IMR-90 (cell line): ENCODE data around the gene ZNF236. TPM values are rescaled to one million over a fixed set of nuclear protein-coding genes. Genes with fewer than 3 reads are reported as not detected.

ENCODE experiments used
- ATAC-seq: fragments of 200-7000 bp; cut with Tn5 transposase; 2 replicates; pipeline ENCODE4 v1.9.1; 2020; ENCODE audit warnings: low read depth, mild to moderate bottlenecking, moderate library complexity
- BruUV-seq: library from RNA; stranded (reverse); fragments of 400-500 nt; replicated peaks from 2 replicates; lab custom pipeline; 2021; lab: Mats Ljungman, UMichigan
- CTCF ChIA-PET: fragments of 300-600 bp; formaldehyde crosslinking; extraction: SDS; loops from one replicate; lab custom pipeline; 2021; ENCODE audit warnings: antibody characterized with exemption; lab: Yijun Ruan, JAX
- POLR2A ChIA-PET: fragments of 300-600 bp; sonication (Branson Sonifier 250); formaldehyde crosslinking; loops from one replicate; lab custom pipeline; 2022; ENCODE audit warnings: antibody characterized with exemption; ENCODE audit not compliant: unreplicated experiment; lab: Charles Lee
- DNase-seq: peaks from one replicate; pipeline ENCODE4 v3.0.0; 2013
- H2AFZ ChIP-seq: replicated peaks from 2 replicates; pipeline ENCODE3; 2013; ENCODE audit warnings: low read length, mild to moderate bottlenecking; ENCODE audit not compliant: poor library complexity
- H2AK5ac ChIP-seq: 2 replicates; pipeline ENCODE4 v1.6.1; 2013; ENCODE audit warnings: low read depth, low read length, inconsistent platforms
- H2AK9ac ChIP-seq: replicated peaks from 2 replicates; pipeline ENCODE3; 2013; ENCODE audit warnings: mild to moderate bottlenecking, low read depth, low read length, moderate library complexity; ENCODE audit not compliant: poor library complexity
- H2BK120ac ChIP-seq: 2 replicates; pipeline ENCODE4 v1.6.1; 2013; ENCODE audit warnings: low read depth, low read length, inconsistent platforms
- H2BK15ac ChIP-seq: 3 replicates; pipeline ENCODE4 v1.6.1; 2013; ENCODE audit warnings: low read depth, low read length, inconsistent platforms
- H2BK20ac ChIP-seq: 2 replicates; pipeline ENCODE4 v1.6.1; 2013; ENCODE audit warnings: low read depth, mild to moderate bottlenecking, inconsistent platforms, low read length, moderate library complexity
- H2BK5ac ChIP-seq: 2 replicates; pipeline ENCODE4 v1.6.1; 2013; ENCODE audit warnings: mild to moderate bottlenecking, low read depth, low read length, inconsistent platforms; ENCODE audit not compliant: poor library complexity, severe bottlenecking
- H3K14ac ChIP-seq: replicated peaks from 2 replicates; pipeline ENCODE4 v1.6.1; 2013; ENCODE audit warnings: low read depth, low read length, inconsistent platforms
- H3K18ac ChIP-seq: 2 replicates; pipeline ENCODE4 v1.6.1; 2013; ENCODE audit warnings: low read depth, low read length, control low read depth
- H3K23ac ChIP-seq: 2 replicates; pipeline ENCODE4 v1.6.1; 2013; ENCODE audit warnings: low read depth, low read length, inconsistent platforms
- H3K27ac ChIP-seq: 2 replicates; pipeline ENCODE4 v1.5.1; 2013; ENCODE audit warnings: mild to moderate bottlenecking, control low read depth, low read length; ENCODE audit not compliant: insufficient read depth
- H3K27me3 ChIP-seq: 2 replicates; pipeline ENCODE4 v1.6.1; 2013; ENCODE audit warnings: low read length; ENCODE audit not compliant: control insufficient read depth, insufficient read depth
- H3K36me3 ChIP-seq: 2 replicates; pipeline ENCODE4 v1.6.1; 2013; ENCODE audit warnings: low read length, mixed read lengths; ENCODE audit not compliant: control insufficient read depth, insufficient read depth
- H3K4ac ChIP-seq: 2 replicates; pipeline ENCODE4 v1.6.1; 2013; ENCODE audit warnings: low read depth, low read length, inconsistent platforms
- H3K4me1 ChIP-seq: 2 replicates; pipeline ENCODE4 v1.6.1; 2013; ENCODE audit warnings: low read length, mixed read lengths; ENCODE audit not compliant: control insufficient read depth, insufficient read depth
- H3K4me2 ChIP-seq: 2 replicates; pipeline ENCODE4 v1.6.1; 2013; ENCODE audit warnings: low read depth, mild to moderate bottlenecking, control low read depth, low read length, moderate library complexity
- H3K4me3 ChIP-seq: 2 replicates; pipeline ENCODE4 v1.5.1; 2013; ENCODE audit warnings: low read depth, mild to moderate bottlenecking, control low read depth, low read length, moderate library complexity; ENCODE audit not compliant: insufficient read depth
- H3K56ac ChIP-seq: 2 replicates; pipeline ENCODE4 v1.6.1; 2013; ENCODE audit warnings: low read length, inconsistent platforms; ENCODE audit not compliant: insufficient read depth; ENCODE audit errors: extremely low read depth
- H3K79me1 ChIP-seq, 2 experiments: 2 replicates each; pipeline ENCODE4 v1.6.1; 2013; ENCODE audit warnings: low read length in 2 of 2, inconsistent platforms in 1 of 2, low read depth in 1 of 2
- H3K9ac ChIP-seq: 2 replicates; pipeline ENCODE4 v1.6.1; 2013; ENCODE audit warnings: low read depth, low read length, control low read depth
- H3K9me1 ChIP-seq: 2 replicates; pipeline ENCODE4 v1.6.1; 2013; ENCODE audit warnings: low read length, inconsistent platforms; ENCODE audit not compliant: insufficient read depth
- H3K9me3 ChIP-seq: 2 replicates; pipeline ENCODE4 v1.6.1; 2013; ENCODE audit warnings: low read length; ENCODE audit not compliant: control insufficient read depth, insufficient read depth
- H4K20me1 ChIP-seq: 2 replicates; pipeline ENCODE4 v1.6.1; 2013; ENCODE audit warnings: low read length, inconsistent platforms; ENCODE audit not compliant: insufficient read depth
- H4K5ac ChIP-seq: 2 replicates; pipeline ENCODE4 v1.6.1; 2013; ENCODE audit warnings: mild to moderate bottlenecking, low read depth, low read length, control low read depth
- H4K8ac ChIP-seq, 2 experiments: 2 replicates each; pipeline ENCODE4 v1.6.1; 2013; ENCODE audit warnings: low read depth in 2 of 2, low read length in 2 of 2, control low read depth in 1 of 2, inconsistent platforms in 1 of 2
- H4K91ac ChIP-seq: 2 replicates; pipeline ENCODE4 v1.6.1; 2013; ENCODE audit warnings: low read depth, low read length, inconsistent platforms; ENCODE audit not compliant: insufficient read depth
- BHLHE40 ChIP-seq: fragments of 150-350 bp; IDR thresholded peaks from 2 replicates; pipeline ENCODE4 v1.6.1; 2016; ENCODE audit warnings: mild to moderate bottlenecking, low read depth, low read length
- CEBPB ChIP-seq: IDR thresholded peaks from 2 replicates; pipeline ENCODE4 v1.6.1; 2012; ENCODE audit warnings: low read depth, low read length, improper control_type of control experiment
- CHD1 ChIP-seq: IDR thresholded peaks from 2 replicates; pipeline ENCODE4 v1.6.1; 2012; ENCODE audit warnings: low read depth, low read length, improper control_type of control experiment
- FOS ChIP-seq: fragments of 150-350 bp; IDR thresholded peaks from 2 replicates; pipeline ENCODE4 v1.6.1; 2016; ENCODE audit warnings: low read depth, low read length
- MAFK ChIP-seq: IDR thresholded peaks from 2 replicates; pipeline ENCODE4 v1.6.1; 2012; ENCODE audit warnings: low read depth, low read length, improper control_type of control experiment
- MXI1 ChIP-seq: IDR thresholded peaks from 2 replicates; pipeline ENCODE4 v1.6.1; 2012; ENCODE audit warnings: low read depth, mild to moderate bottlenecking, low read length, moderate library complexity, borderline replicate concordance
- NFE2L2 ChIP-seq: fragments of 150-350 bp; IDR thresholded peaks from 2 replicates; pipeline ENCODE4 v1.6.1; 2016; ENCODE audit warnings: low read depth, mild to moderate bottlenecking, low read length
- POLR2A ChIP-seq: IDR thresholded peaks from 2 replicates; pipeline ENCODE4 v1.6.1; 2012; ENCODE audit warnings: mild to moderate bottlenecking, low read depth, low read length
- RAD21 ChIP-seq: IDR thresholded peaks from 2 replicates; pipeline ENCODE4 v1.6.1; 2012; ENCODE audit warnings: low read length, improper control_type of control experiment
- RCOR1 ChIP-seq: IDR thresholded peaks from 2 replicates; pipeline ENCODE4 v1.6.1; 2012; ENCODE audit warnings: mild to moderate bottlenecking, low read length, improper control_type of control experiment; ENCODE audit not compliant: insufficient replicate concordance
- RFX5 ChIP-seq: IDR thresholded peaks from 2 replicates; pipeline ENCODE4 v1.8.0; 2012; ENCODE audit warnings: low read depth, mild to moderate bottlenecking, low read length, moderate library complexity
- SMC3 ChIP-seq: fragments of 150-350 bp; IDR thresholded peaks from 2 replicates; pipeline ENCODE4 v1.6.1; 2016; ENCODE audit warnings: low read depth, mild to moderate bottlenecking, antibody characterized with exemption, low read length, moderate library complexity
- dilution Hi-C: fragments of 300-500 bp; cut with HindIII; formaldehyde crosslinking; loops from one replicate; pipeline ENCODE4 v1.14.3; 2018; ENCODE audit warnings: low sequenced_read_pairs; ENCODE audit not compliant: unreplicated experiment
- in situ Hi-C: fragments of 300-500 bp; cut with MboI; formaldehyde crosslinking; loops from 3 replicates; pipeline ENCODE4 v1.14.3; 2019; ENCODE audit warnings: low sequenced_read_pairs, inconsistent platforms, mixed read lengths
- intact Hi-C: fragments of 100-400 bp; cut with micrococcal nuclease; formaldehyde crosslinking; loops from 2 replicates; pipeline ENCODE4 v1.10.0; 2022
- polyA plus RNA-seq, 3 experiments: library from polyadenylated mRNA; depleted of rRNA; stranded (reverse); fragments of >200 nt; gene quantifications; 2 replicates each; pipeline ENCODE4 v1.2.3, GENCODE V29; 2012; ENCODE audit warnings: low replicate concordance in 1 of 3
- total RNA-seq: library from RNA; depleted of rRNA; stranded (reverse); fragments of >200 nt; gene quantifications from 2 replicates; pipeline ENCODE4 v1.2.3, GENCODE V29; 2012
- TF ChIP-seq, protein P1 (sequence below): fragments of 150-350 bp; IDR thresholded peaks from 2 replicates; pipeline ENCODE4 v1.6.1; 2017; ENCODE audit warnings: mild to moderate bottlenecking, antibody characterized with exemption, low read length, low read depth
- TF ChIP-seq, protein P2 (sequence below): conservative IDR thresholded peaks from 2 replicates; pipeline ENCODE4 v1.5.1; 2012; ENCODE audit warnings: mild to moderate bottlenecking, low read depth, low read length, improper control_type of control experiment
- TF ChIP-seq, protein P3 (sequence below): fragments of 150-350 bp; IDR thresholded peaks from 2 replicates; pipeline ENCODE4 v1.6.1; 2016; ENCODE audit warnings: low read depth, mild to moderate bottlenecking, low read length, moderate library complexity, borderline replicate concordance

ZNF236 gene
- total and polyA plus RNA-seq, 2 of the 4 experiments (the other 2 are of a cell fraction): 3.6 to 9.7 TPM

DNA sequence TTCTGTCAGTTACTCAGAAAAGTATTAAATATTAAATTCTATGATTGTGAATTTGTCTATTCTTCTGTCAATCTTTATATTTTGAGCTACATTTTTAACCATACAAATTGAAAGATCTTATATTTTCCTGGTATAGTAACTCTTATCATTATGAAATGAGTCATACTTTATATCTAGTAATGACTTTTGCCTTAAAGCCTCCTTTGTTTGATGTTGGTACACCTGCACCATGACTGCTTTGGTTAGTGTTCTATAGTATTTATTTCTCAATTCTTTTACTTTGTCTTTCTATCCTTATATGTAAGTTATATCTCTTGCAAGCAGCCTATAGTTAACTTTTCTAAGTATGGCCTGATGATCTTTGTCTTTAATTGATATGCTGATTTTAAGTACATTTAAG is 13.0 kb downstream of the ZNF236 start:
- CTCF ChIA-PET: interaction anchor here (0.6 kb wide), 1 partner anchor 1471 kb away, joined by 4 read pairs; no protein-coding TSS in a partner anchor
- Histone ChIP-seq H2BK20ac (no peak overlapping the region), H4K5ac (no peak overlapping the region), H3K36me3 (no peaks in the 10 kb centered on the region), H2AFZ (no peak overlapping the region), H3K27ac (no peak overlapping the region), H2BK120ac (no peak overlapping the region), H4K8ac (no peak overlapping the region), H3K56ac (no peak overlapping the region), H3K4ac (no peak overlapping the region), H4K20me1 (peaks cover 7% of the 10 kb centered on the region; the same call in 1 of the 2 replicates), H4K91ac (no peak overlapping the region), H3K27me3 (no peaks in the 10 kb centered on the region), H2BK15ac (no peak overlapping the region), H3K14ac (no peak overlapping the region), H3K4me2 (no peak overlapping the region), H3K9me1 (peaks cover 3% of the 10 kb centered on the region; the same call in 1 of the 2 replicates), H3K79me1 (peaks cover 12 to 40% of the 10 kb centered on the region in 2 experiments), H3K18ac (no peak overlapping the region), H3K4me1 (peaks cover 10% of the 10 kb centered on the region), H3K23ac (no peak overlapping the region), H2AK9ac (no peak overlapping the region), H3K9me3 (no peaks in the 10 kb centered on the region), H2BK5ac (no peak overlapping the region), H3K4me3 (no peak overlapping the region), H3K9ac (no peak overlapping the region), H2AK5ac (no peak overlapping the region)
- ATAC-seq (no peak), DNase-seq (no peak)
- in situ Hi-C loops: no loop called here
- TF ChIP-seq NFE2L2: no peak
- no peak for TF ChIP-seq RCOR1
- TF ChIP-seq, protein P1, sequence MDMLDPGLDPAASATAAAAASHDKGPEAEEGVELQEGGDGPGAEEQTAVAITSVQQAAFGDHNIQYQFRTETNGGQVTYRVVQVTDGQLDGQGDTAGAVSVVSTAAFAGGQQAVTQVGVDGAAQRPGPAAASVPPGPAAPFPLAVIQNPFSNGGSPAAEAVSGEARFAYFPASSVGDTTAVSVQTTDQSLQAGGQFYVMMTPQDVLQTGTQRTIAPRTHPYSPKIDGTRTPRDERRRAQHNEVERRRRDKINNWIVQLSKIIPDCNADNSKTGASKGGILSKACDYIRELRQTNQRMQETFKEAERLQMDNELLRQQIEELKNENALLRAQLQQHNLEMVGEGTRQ: no peak
- TF ChIP-seq MAFK: no peak
- TF ChIP-seq, protein P2, sequence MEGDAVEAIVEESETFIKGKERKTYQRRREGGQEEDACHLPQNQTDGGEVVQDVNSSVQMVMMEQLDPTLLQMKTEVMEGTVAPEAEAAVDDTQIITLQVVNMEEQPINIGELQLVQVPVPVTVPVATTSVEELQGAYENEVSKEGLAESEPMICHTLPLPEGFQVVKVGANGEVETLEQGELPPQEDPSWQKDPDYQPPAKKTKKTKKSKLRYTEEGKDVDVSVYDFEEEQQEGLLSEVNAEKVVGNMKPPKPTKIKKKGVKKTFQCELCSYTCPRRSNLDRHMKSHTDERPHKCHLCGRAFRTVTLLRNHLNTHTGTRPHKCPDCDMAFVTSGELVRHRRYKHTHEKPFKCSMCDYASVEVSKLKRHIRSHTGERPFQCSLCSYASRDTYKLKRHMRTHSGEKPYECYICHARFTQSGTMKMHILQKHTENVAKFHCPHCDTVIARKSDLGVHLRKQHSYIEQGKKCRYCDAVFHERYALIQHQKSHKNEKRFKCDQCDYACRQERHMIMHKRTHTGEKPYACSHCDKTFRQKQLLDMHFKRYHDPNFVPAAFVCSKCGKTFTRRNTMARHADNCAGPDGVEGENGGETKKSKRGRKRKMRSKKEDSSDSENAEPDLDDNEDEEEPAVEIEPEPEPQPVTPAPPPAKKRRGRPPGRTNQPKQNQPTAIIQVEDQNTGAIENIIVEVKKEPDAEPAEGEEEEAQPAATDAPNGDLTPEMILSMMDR: no peak
- TF ChIP-seq FOS: no peak
- TF ChIP-seq, protein P3, sequence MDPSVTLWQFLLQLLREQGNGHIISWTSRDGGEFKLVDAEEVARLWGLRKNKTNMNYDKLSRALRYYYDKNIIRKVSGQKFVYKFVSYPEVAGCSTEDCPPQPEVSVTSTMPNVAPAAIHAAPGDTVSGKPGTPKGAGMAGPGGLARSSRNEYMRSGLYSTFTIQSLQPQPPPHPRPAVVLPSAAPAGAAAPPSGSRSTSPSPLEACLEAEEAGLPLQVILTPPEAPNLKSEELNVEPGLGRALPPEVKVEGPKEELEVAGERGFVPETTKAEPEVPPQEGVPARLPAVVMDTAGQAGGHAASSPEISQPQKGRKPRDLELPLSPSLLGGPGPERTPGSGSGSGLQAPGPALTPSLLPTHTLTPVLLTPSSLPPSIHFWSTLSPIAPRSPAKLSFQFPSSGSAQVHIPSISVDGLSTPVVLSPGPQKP: no peak
- no peak for TF ChIP-seq MXI1
- TF ChIP-seq CHD1: no peak
- TF ChIP-seq RAD21: no peak
- no peak for TF ChIP-seq CEBPB
- no peak for TF ChIP-seq RFX5
- TF ChIP-seq POLR2A: no peak
- no peak for TF ChIP-seq SMC3
- TF ChIP-seq BHLHE40: no peak
- POLR2A ChIA-PET: no interaction called here
- intact Hi-C loops: loop anchor here (10.0 kb wide), 1 partner anchor 269 kb away; no protein-coding TSS in a partner anchor
- BruUV-seq: no TSS peak
- dilution Hi-C loops: no loop called here
